IMR-90 (cell line): ENCODE measurements around the gene TAPT1. TPM values are rescaled to one million over a fixed set of nuclear protein-coding genes. Genes with fewer than 3 reads are reported as not detected.

Source experiments
- ATAC-seq: fragments of 200-7000 bp; cut with Tn5 transposase; 2 replicates; pipeline ENCODE4 v1.9.1; 2020; ENCODE audit warnings: low read depth, mild to moderate bottlenecking, moderate library complexity
- BruUV-seq: library from RNA; stranded (reverse); fragments of 400-500 nt; replicated peaks from 2 replicates; lab custom pipeline; 2021; lab: Mats Ljungman, UMichigan
- CTCF ChIA-PET: fragments of 300-600 bp; formaldehyde crosslinking; extraction: SDS; loops from one replicate; lab custom pipeline; 2021; ENCODE audit warnings: antibody characterized with exemption; lab: Yijun Ruan, JAX
- POLR2A ChIA-PET: fragments of 300-600 bp; sonication (Branson Sonifier 250); formaldehyde crosslinking; loops from one replicate; lab custom pipeline; 2022; ENCODE audit warnings: antibody characterized with exemption; ENCODE audit not compliant: unreplicated experiment; lab: Charles Lee
- DNase-seq: peaks from one replicate; pipeline ENCODE4 v3.0.0; 2013
- H2AFZ ChIP-seq: replicated peaks from 2 replicates; pipeline ENCODE3; 2013; ENCODE audit warnings: low read length, mild to moderate bottlenecking; ENCODE audit not compliant: poor library complexity
- H2AK5ac ChIP-seq: 2 replicates; pipeline ENCODE4 v1.6.1; 2013; ENCODE audit warnings: low read depth, low read length, inconsistent platforms
- H2AK9ac ChIP-seq: replicated peaks from 2 replicates; pipeline ENCODE3; 2013; ENCODE audit warnings: mild to moderate bottlenecking, low read depth, low read length, moderate library complexity; ENCODE audit not compliant: poor library complexity
- H2BK120ac ChIP-seq: 2 replicates; pipeline ENCODE4 v1.6.1; 2013; ENCODE audit warnings: low read depth, low read length, inconsistent platforms
- H2BK15ac ChIP-seq: 3 replicates; pipeline ENCODE4 v1.6.1; 2013; ENCODE audit warnings: low read depth, low read length, inconsistent platforms
- H2BK20ac ChIP-seq: 2 replicates; pipeline ENCODE4 v1.6.1; 2013; ENCODE audit warnings: low read depth, mild to moderate bottlenecking, inconsistent platforms, low read length, moderate library complexity
- H2BK5ac ChIP-seq: 2 replicates; pipeline ENCODE4 v1.6.1; 2013; ENCODE audit warnings: mild to moderate bottlenecking, low read depth, low read length, inconsistent platforms; ENCODE audit not compliant: poor library complexity, severe bottlenecking
- H3K14ac ChIP-seq: replicated peaks from 2 replicates; pipeline ENCODE4 v1.6.1; 2013; ENCODE audit warnings: low read depth, low read length, inconsistent platforms
- H3K18ac ChIP-seq: 2 replicates; pipeline ENCODE4 v1.6.1; 2013; ENCODE audit warnings: low read depth, low read length, control low read depth
- H3K23ac ChIP-seq: 2 replicates; pipeline ENCODE4 v1.6.1; 2013; ENCODE audit warnings: low read depth, low read length, inconsistent platforms
- H3K27ac ChIP-seq: 2 replicates; pipeline ENCODE4 v1.5.1; 2013; ENCODE audit warnings: mild to moderate bottlenecking, control low read depth, low read length; ENCODE audit not compliant: insufficient read depth
- H3K27me3 ChIP-seq: 2 replicates; pipeline ENCODE4 v1.6.1; 2013; ENCODE audit warnings: low read length; ENCODE audit not compliant: control insufficient read depth, insufficient read depth
- H3K36me3 ChIP-seq: 2 replicates; pipeline ENCODE4 v1.6.1; 2013; ENCODE audit warnings: low read length, mixed read lengths; ENCODE audit not compliant: control insufficient read depth, insufficient read depth
- H3K4ac ChIP-seq: 2 replicates; pipeline ENCODE4 v1.6.1; 2013; ENCODE audit warnings: low read depth, low read length, inconsistent platforms
- H3K4me1 ChIP-seq: 2 replicates; pipeline ENCODE4 v1.6.1; 2013; ENCODE audit warnings: low read length, mixed read lengths; ENCODE audit not compliant: control insufficient read depth, insufficient read depth
- H3K4me2 ChIP-seq: 2 replicates; pipeline ENCODE4 v1.6.1; 2013; ENCODE audit warnings: low read depth, mild to moderate bottlenecking, control low read depth, low read length, moderate library complexity
- H3K4me3 ChIP-seq: 2 replicates; pipeline ENCODE4 v1.5.1; 2013; ENCODE audit warnings: low read depth, mild to moderate bottlenecking, control low read depth, low read length, moderate library complexity; ENCODE audit not compliant: insufficient read depth
- H3K56ac ChIP-seq: 2 replicates; pipeline ENCODE4 v1.6.1; 2013; ENCODE audit warnings: low read length, inconsistent platforms; ENCODE audit not compliant: insufficient read depth; ENCODE audit errors: extremely low read depth
- H3K79me1 ChIP-seq, 2 experiments: 2 replicates each; pipeline ENCODE4 v1.6.1; 2013; ENCODE audit warnings: low read length in 2 of 2, inconsistent platforms in 1 of 2, low read depth in 1 of 2
- H3K9ac ChIP-seq: 2 replicates; pipeline ENCODE4 v1.6.1; 2013; ENCODE audit warnings: low read depth, low read length, control low read depth
- H3K9me1 ChIP-seq: 2 replicates; pipeline ENCODE4 v1.6.1; 2013; ENCODE audit warnings: low read length, inconsistent platforms; ENCODE audit not compliant: insufficient read depth
- H3K9me3 ChIP-seq: 2 replicates; pipeline ENCODE4 v1.6.1; 2013; ENCODE audit warnings: low read length; ENCODE audit not compliant: control insufficient read depth, insufficient read depth
- H4K20me1 ChIP-seq: 2 replicates; pipeline ENCODE4 v1.6.1; 2013; ENCODE audit warnings: low read length, inconsistent platforms; ENCODE audit not compliant: insufficient read depth
- H4K5ac ChIP-seq: 2 replicates; pipeline ENCODE4 v1.6.1; 2013; ENCODE audit warnings: mild to moderate bottlenecking, low read depth, low read length, control low read depth
- H4K8ac ChIP-seq, 2 experiments: 2 replicates each; pipeline ENCODE4 v1.6.1; 2013; ENCODE audit warnings: low read depth in 2 of 2, low read length in 2 of 2, control low read depth in 1 of 2, inconsistent platforms in 1 of 2
- H4K91ac ChIP-seq: 2 replicates; pipeline ENCODE4 v1.6.1; 2013; ENCODE audit warnings: low read depth, low read length, inconsistent platforms; ENCODE audit not compliant: insufficient read depth
- BHLHE40 ChIP-seq: fragments of 150-350 bp; IDR thresholded peaks from 2 replicates; pipeline ENCODE4 v1.6.1; 2016; ENCODE audit warnings: mild to moderate bottlenecking, low read depth, low read length
- CEBPB ChIP-seq: IDR thresholded peaks from 2 replicates; pipeline ENCODE4 v1.6.1; 2012; ENCODE audit warnings: low read depth, low read length, improper control_type of control experiment
- CTCF ChIP-seq: conservative IDR thresholded peaks from 2 replicates; pipeline ENCODE4 v1.5.1; 2012; ENCODE audit warnings: mild to moderate bottlenecking, low read depth, low read length, improper control_type of control experiment
- ELK1 ChIP-seq: fragments of 150-350 bp; IDR thresholded peaks from 2 replicates; pipeline ENCODE4 v1.6.1; 2016; ENCODE audit warnings: low read depth, mild to moderate bottlenecking, low read length, moderate library complexity, borderline replicate concordance
- FOS ChIP-seq: fragments of 150-350 bp; IDR thresholded peaks from 2 replicates; pipeline ENCODE4 v1.6.1; 2016; ENCODE audit warnings: low read depth, low read length
- MAFK ChIP-seq: IDR thresholded peaks from 2 replicates; pipeline ENCODE4 v1.6.1; 2012; ENCODE audit warnings: low read depth, low read length, improper control_type of control experiment
- MAZ ChIP-seq: IDR thresholded peaks from 2 replicates; pipeline ENCODE4 v1.6.1; 2012; ENCODE audit warnings: low read depth, mild to moderate bottlenecking, low read length, improper control_type of control experiment, moderate library complexity, borderline replicate concordance
- MXI1 ChIP-seq: IDR thresholded peaks from 2 replicates; pipeline ENCODE4 v1.6.1; 2012; ENCODE audit warnings: low read depth, mild to moderate bottlenecking, low read length, moderate library complexity, borderline replicate concordance
- NFE2L2 ChIP-seq: fragments of 150-350 bp; IDR thresholded peaks from 2 replicates; pipeline ENCODE4 v1.6.1; 2016; ENCODE audit warnings: low read depth, mild to moderate bottlenecking, low read length
- POLR2A ChIP-seq: IDR thresholded peaks from 2 replicates; pipeline ENCODE4 v1.6.1; 2012; ENCODE audit warnings: mild to moderate bottlenecking, low read depth, low read length
- RAD21 ChIP-seq: IDR thresholded peaks from 2 replicates; pipeline ENCODE4 v1.6.1; 2012; ENCODE audit warnings: low read length, improper control_type of control experiment
- RFX5 ChIP-seq: IDR thresholded peaks from 2 replicates; pipeline ENCODE4 v1.8.0; 2012; ENCODE audit warnings: low read depth, mild to moderate bottlenecking, low read length, moderate library complexity
- USF2 ChIP-seq: fragments of 150-350 bp; IDR thresholded peaks from 2 replicates; pipeline ENCODE4 v1.6.1; 2017; ENCODE audit warnings: mild to moderate bottlenecking, antibody characterized with exemption, low read length, low read depth
- WGBS, 2 experiments: methylation state at CpG; one replicate each; pipeline versions ENCODE4 v1.1.5 to v1.1.7; 2013; ENCODE audit warnings: missing lambda C conversion rate in 2 of 2; ENCODE audit not compliant: insufficient read length in 1 of 2; ENCODE audit errors: extremely low coverage in 2 of 2; 5-methylcytosine and 5-hydroxymethylcytosine counted together
- dilution Hi-C: fragments of 300-500 bp; cut with HindIII; formaldehyde crosslinking; loops from one replicate; pipeline ENCODE4 v1.14.3; 2018; ENCODE audit warnings: low sequenced_read_pairs; ENCODE audit not compliant: unreplicated experiment
- in situ Hi-C: fragments of 300-500 bp; cut with MboI; formaldehyde crosslinking; loops from 3 replicates; pipeline ENCODE4 v1.14.3; 2019; ENCODE audit warnings: low sequenced_read_pairs, inconsistent platforms, mixed read lengths
- intact Hi-C: fragments of 100-400 bp; cut with micrococcal nuclease; formaldehyde crosslinking; loops from 2 replicates; pipeline ENCODE4 v1.10.0; 2022
- polyA plus RNA-seq, 3 experiments: library from polyadenylated mRNA; depleted of rRNA; stranded (reverse); fragments of >200 nt; gene quantifications; 2 replicates each; pipeline ENCODE4 v1.2.3, GENCODE V29; 2012; ENCODE audit warnings: low replicate concordance in 1 of 3
- total RNA-seq: library from RNA; depleted of rRNA; stranded (reverse); fragments of >200 nt; gene quantifications from 2 replicates; pipeline ENCODE4 v1.2.3, GENCODE V29; 2012

Gene TAPT1
- total and polyA plus RNA-seq, 2 of the 4 experiments (the other 2 are of a cell fraction), result 5.6 to 12.2 TPM

DNA sequence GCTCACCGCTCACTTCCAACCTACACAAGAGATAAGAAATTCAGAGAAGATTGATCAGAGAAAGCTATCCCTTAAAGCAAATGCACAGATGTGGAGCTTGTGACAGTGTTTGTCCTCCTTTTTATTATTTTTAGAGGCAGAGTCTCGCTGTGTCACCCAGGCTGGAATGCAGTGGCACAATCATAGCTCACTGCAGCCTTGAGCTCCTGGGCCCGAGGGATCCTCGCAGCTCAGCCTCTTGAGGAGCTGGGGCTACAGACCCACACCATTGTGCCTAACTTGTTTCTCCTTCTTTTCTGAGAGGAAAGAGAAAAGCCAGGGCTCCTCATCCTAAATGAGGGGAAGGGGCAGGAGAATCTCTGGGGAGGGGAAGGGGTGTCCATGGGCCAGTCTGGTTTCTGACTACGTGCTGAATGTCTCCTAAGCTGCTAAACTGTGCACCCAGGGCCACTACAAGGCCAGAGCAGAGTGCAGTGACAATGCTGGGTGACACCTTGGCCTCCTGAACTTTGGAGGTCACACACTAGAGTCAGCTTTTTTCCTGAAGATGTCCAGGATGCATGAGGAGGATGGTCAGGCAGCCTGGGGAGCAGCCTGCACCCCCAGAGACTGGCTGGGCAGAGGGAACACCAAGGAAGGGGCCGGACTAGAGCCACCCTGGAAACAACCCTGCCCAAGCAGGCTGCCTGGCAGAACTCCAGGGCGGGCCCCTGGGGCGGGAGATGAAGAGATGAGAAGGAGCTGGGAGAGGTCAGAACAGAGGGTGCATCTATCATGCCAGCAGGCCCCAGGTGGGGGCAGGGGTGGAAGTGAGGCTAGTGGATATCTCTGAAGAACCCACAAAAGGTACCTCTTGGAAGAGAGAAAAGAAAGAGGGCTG, 87.0 kb downstream of the TAPT1 start (continued):
- no peak for TF ChIP-seq RAD21

DNA sequence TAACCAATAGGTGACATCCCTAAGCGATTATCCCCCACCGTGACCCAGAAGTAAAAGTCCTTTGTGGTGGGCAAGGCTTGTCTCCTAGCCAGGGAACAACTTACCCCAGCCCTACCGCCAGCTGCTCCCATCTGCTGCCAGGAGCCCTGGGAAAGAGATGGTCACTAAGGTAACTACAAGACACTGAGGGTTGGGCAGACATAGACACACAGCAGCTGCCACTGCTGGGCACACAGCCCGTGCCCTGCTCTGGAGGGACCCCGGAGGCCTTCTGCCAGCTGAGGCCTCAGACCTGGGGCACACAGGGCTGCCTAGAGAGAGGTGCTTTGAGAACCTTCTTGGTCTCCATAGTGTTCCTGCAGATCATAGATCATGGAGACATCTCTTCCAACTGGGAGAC, 89.4 kb downstream of the TAPT1 start:
- Histone ChIP-seq H2AFZ (no peak overlapping the region), H3K4me1 (peaks cover 2% of the 10 kb centered on the region; the same call in 1 of the 2 replicates), H3K79me1 (no peaks in the 10 kb centered on the region), H2AK5ac (no peak overlapping the region), H2BK120ac (no peak overlapping the region), H3K18ac (no peak overlapping the region), H3K27me3 (peaks cover 15% of the 10 kb centered on the region), H3K9me3 (no peaks in the 10 kb centered on the region; the same call in 1 of the 2 replicates), H3K36me3 (no peaks in the 10 kb centered on the region), H4K5ac (no peak overlapping the region), H3K9ac (no peak overlapping the region), H3K4me3 (no peak overlapping the region), H4K8ac (no peak overlapping the region), H3K23ac (no peak overlapping the region), H2AK9ac (no peak overlapping the region), H4K20me1 (no peaks in the 10 kb centered on the region), H2BK20ac (no peak overlapping the region), H4K91ac (no peak overlapping the region), H3K27ac (no peak overlapping the region), H3K9me1 (no peaks in the 10 kb centered on the region; the same call in 1 of the 2 replicates), H2BK5ac (no peak overlapping the region), H2BK15ac (no peak overlapping the region), H3K4me2 (no peak overlapping the region), H3K14ac (no peak overlapping the region), H3K56ac (no peak overlapping the region), H3K4ac (no peak overlapping the region)
- no peak for DNase-seq
- intact Hi-C loops (no loop called here), in situ Hi-C loops (no loop called here), dilution Hi-C loops (no loop called here)
- ChIA-PET CTCF (interaction anchor here (1.0 kb wide), 1 partner anchor 18 kb away, joined by 3 read pairs; no protein-coding TSS in a partner anchor), POLR2A (no interaction called here)
- no peak for ATAC-seq
- 40% methylated on average over 1 of the region's 5 CpGs; no CpG with 5 or more reads in 1 of the 2 experiments for WGBS, 2 experiments
- BruUV-seq, result no TSS peak
- no peak for TF ChIP-seq RFX5
- no peak for TF ChIP-seq FOS
- TF ChIP-seq MAZ, result no peak
- no peak for TF ChIP-seq NFE2L2
- TF ChIP-seq USF2, result no peak
- no peak for TF ChIP-seq POLR2A
- no peak for TF ChIP-seq MXI1
- TF ChIP-seq MAFK, result no peak
- TF ChIP-seq CEBPB, result no peak
- no peak for TF ChIP-seq BHLHE40
- TF ChIP-seq ELK1, result no peak
- no peak for TF ChIP-seq CTCF
